Placental pericyte (primary cell): ENCODE results near the gene UPK1B. TPM values are rescaled to one million over a fixed set of nuclear protein-coding genes. Genes with fewer than 3 reads are reported as not detected.

Source experiments
- total RNA-seq: library from RNA; depleted of rRNA; stranded (reverse); fragments of >200 nt; gene quantifications from 2 replicates; pipeline ENCODE4 v1.2.3, GENCODE V29; 2012

UPK1B gene
- not detected in 2 replicates for total RNA-seq

DNA sequence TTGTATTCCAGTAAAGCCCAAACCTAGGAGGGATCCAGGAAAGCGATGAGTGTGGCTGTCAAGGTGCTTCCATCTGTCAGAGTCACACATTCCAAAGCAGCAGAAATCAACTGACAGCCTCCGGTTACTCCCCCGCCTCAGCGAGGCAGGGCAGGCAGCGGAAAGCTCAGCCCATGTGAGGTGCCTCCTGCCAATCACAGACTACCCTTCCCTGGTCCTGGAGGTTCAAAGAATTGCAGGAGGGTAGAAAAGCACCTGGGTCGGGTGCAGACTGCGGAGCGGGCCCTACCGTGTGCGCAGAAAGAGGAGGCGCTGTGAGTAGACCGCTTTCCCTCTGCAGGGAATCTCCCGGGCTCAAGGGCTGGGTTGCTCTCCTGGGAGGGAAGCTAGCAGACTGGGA is at the start of gene UPK1B:
Gene UPK1B (plus strand): TSS at position 274 of the 400 bp plus-strand sequence. CDS start 13,144 bp downstream, outside the sequence.

DNA sequence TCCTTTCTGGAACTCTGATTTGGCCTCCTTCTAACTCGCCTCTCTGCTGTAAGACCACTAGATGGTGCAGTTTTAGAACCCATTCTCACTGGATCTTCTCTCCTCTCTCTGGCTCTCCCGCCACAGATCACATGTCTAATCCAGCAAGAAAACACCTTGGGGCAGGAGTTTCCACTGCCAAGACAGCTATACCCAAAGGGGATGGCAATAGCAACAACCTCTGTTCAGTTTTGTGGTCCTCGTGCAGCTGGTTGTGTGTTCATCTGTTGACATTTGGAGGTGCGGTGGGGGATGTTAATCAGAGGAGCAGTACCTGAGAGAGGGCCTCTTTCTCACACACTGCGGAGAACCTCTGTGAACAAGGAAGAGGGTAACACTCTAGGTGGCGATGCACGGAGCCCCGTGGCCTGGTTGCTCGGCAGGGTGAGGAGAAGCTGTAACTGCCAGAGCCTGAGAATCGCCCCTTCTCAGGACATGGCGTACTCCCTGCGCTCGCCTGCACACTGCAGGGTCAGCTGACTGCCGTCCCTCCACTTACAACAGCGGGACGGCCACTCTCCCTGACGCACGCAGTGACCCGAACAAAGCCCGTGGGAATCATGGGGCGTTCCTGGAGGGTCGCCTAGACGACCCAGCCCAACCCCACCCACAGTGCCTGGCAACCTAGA is 27.8 kb upstream of the UPK1B start, which contains the start of gene TEX55:
Gene TEX55 (plus strand): TSS at position 666 of the 668 bp plus-strand sequence. CDS start 25 bp downstream, outside the sequence.

DNA sequence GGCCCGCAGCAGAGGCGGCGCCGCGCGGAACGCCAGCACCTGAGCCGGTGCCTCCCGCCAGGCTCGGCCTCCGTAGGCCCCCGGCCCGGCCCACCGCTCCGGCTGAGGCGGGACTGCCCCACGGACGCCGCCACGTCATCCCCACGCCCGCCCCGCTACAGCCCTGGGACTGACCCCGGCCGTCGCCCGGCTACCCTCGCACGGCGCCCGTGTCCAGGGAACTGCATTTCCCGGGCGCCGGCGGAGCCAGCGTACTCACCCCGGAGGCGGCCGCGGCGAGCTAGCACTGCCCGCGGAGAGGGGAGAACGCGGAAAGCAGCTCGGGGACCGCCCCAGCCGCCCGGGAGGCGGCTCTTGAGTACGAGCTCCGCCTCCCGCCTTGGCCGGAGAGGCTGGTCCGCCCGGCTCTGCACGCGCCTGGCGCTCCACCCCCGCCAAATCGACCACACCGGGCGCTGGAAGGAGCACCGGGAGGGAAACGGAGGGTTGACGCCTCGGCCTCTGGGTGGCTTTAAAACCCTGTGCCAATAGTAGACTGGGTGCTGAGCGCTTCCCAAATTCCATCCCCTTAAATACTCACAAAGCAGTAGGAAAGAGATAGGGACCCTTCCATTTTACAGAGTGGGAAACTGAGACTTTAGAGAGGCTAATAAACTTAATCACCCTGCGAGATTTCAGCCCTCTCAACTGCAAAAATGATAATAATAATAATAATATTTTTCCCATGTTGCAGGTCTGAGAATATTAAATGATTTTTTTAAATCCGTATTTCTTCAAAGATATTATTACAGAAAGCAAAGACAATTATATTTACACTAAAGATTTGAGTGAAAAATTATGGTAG is 67.4 kb downstream of the UPK1B start, which contains the start of gene B4GALT4:
Gene B4GALT4 (minus strand): TSS at position 288 of the 844 bp plus-strand sequence. CDS start 10,779 bp downstream, outside the sequence.

Other genes with a start within 250 kb of the UPK1B start
- not detected in 2 replicates for gene IGSF11, start 138.8 kb upstream of the UPK1B start, total RNA-seq
- not detected in 2 replicates for gene TEX55, start 27.4 kb upstream of the UPK1B start, total RNA-seq
- 23.8 and 38.7 TPM in 2 replicates for gene B4GALT4, start 67.3 kb downstream of the UPK1B start, total RNA-seq
- 6.8 and 19.5 TPM in 2 replicates for gene ARHGAP31, start 120.8 kb downstream of the UPK1B start, total RNA-seq